Measurements from ENCODE around the gene ITPRIP. TPM values are rescaled to one million over a fixed set of nuclear protein-coding genes. Genes with fewer than 3 reads are reported as not detected.

Gene ITPRIP
- total RNA-seq, 1 experiment from 2014 or later: 24.8 TPM

DNA sequence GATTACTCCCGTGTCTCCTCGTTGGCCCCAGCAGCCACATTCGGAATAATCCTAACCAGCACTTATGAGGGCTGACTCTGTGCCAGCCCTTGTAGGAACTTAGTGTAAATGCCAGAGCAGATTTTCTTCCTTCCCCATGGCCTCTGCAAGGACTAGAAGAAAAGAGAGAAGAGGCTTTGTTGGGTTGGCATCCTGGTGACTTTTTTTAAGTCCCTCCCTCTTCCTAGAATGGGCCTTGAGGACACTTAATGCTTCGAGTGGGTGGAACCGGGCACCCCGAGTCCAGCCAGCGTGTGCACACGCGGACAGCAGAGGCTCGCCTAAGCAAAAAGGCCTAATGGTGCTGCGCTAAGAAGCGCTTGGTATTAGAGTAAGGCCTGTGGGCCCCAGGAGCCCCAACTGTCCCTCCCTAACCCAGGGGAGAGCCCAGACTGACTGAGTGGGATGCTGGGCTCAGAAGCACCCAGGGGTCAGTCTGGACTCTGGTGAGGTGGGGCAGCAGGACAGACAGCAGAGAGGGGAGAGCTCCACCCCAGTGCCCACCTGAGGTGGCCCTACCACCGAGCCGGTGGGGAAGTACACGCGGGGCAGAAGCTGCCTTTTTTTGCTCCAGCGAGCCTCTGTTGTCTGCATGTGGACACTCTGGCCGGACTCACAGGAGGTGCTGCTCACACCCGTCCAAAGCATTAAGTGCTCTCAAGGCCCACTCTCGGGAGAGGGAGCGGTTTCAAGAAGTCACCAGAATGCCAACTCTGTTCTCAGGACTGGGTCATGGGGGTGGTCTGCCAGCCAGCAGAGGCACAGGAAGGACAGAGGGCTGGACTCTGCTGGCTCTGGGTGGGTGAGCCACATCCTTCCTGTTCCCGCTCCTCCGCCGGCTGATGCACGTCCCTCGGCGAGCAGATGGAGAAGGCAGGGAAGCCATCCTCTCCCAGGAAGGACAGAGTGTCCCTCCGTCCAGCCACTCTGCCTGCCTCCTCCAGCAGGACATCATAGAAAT lies 12.5 kb downstream of the ITPRIP start:
- no TSS peak for BruUV-seq (replicated peaks)
- Histone ChIP-seq H3K9me3 (ENCODE audit: low read depth, low read length, poor library complexity, severe bottlenecking) (no peaks in the 10 kb centered on the region), H3K27ac (ENCODE audit: low read depth, low read length, poor library complexity, severe bottlenecking) (peak overlapping the region; percentile 48), H3K4me1 (ENCODE audit: insufficient read depth, low read length, poor library complexity, severe bottlenecking) (peaks cover 79% of the 10 kb centered on the region), H3K36me3 (ENCODE audit: insufficient read depth, low read length, poor library complexity, severe bottlenecking) (no peaks in the 10 kb centered on the region), H3K27me3 (replicated peaks; ENCODE audit: insufficient read depth, low read depth, low read length, poor library complexity) (no peaks in the 10 kb centered on the region), H3K4me3 (ENCODE audit: low read depth, low read length, poor library complexity, severe bottlenecking) (no peak overlapping the region)
- DNase-seq (ENCODE audit: low spot score): no peak
- intact Hi-C loops (cut with micrococcal nuclease; ENCODE audit: unreplicated experiment): no loop called here
- POLR2A ChIA-PET (ENCODE audit: low non-redundant PET): interaction anchor here (0.5 kb wide), 1 partner anchor 31 kb away, joined by 3 read pairs; no protein-coding TSS in a partner anchor
- CTCF ChIA-PET: no interaction called here
- TF ChIP-seq EZH2 (IDR thresholded peaks at IDR 0.05; ENCODE audit: borderline replicate concordance, low read depth, low read length, poor library complexity, severe bottlenecking) (no peak), CTCF (conservative IDR thresholded peaks at IDR 0.05; ENCODE audit: low read depth, low read length) (no peak)

- TF ChIP-seq EZH2 (IDR thresholded peaks at IDR 0.05; ENCODE audit: borderline replicate concordance, low read depth, low read length, poor library complexity, severe bottlenecking) (no peak), CTCF (conservative IDR thresholded peaks at IDR 0.05; ENCODE audit: low read depth, low read length) (no peak)
- no peak for DNase-seq (ENCODE audit: low spot score)
- Histone ChIP-seq H3K36me3 (ENCODE audit: insufficient read depth, low read length, poor library complexity, severe bottlenecking) (no peaks in the 10 kb centered on the region), H3K27me3 (replicated peaks; ENCODE audit: insufficient read depth, low read depth, low read length, poor library complexity) (no peaks in the 10 kb centered on the region), H3K4me3 (ENCODE audit: low read depth, low read length, poor library complexity, severe bottlenecking) (no peak overlapping the region), H3K27ac (ENCODE audit: low read depth, low read length, poor library complexity, severe bottlenecking) (peak overlapping the region; percentile 48), H3K9me3 (ENCODE audit: low read depth, low read length, poor library complexity, severe bottlenecking) (no peaks in the 10 kb centered on the region), H3K4me1 (ENCODE audit: insufficient read depth, low read length, poor library complexity, severe bottlenecking) (peaks cover 70% of the 10 kb centered on the region)
- no TSS peak for BruUV-seq (replicated peaks)
- ChIA-PET POLR2A (ENCODE audit: low non-redundant PET) (interaction anchor here (0.5 kb wide), 1 partner anchor 31 kb away, joined by 3 read pairs; no protein-coding TSS in a partner anchor), CTCF (no interaction called here)
- intact Hi-C loops (cut with micrococcal nuclease; ENCODE audit: unreplicated experiment): no loop called here
These were observed 13.3 kb downstream of the ITPRIP start for GRCh38 chr10:104324931-104325330.

DNA sequence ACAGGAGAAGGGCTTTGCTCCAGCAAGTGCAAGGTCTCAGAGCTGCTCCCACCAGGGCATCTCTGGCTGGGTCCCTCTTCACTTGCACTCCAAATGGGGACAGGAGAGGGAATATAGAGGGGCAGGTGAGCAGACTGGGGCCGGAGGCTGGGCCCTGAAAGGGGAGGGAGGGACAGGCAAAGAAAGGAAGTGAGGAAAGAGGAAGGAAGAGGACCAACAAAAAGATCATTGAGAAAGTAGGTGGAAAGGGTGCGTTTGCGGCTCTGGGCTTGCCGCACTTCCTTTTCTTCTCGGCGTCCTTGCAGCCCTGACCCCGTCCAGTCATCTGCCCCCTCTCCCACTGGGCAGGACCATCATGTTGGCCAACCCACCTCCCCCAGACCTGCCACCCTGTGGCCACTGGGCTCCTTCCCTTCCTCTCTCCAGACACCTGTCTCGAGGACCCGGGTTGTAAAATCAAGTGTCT lies 14.0 kb downstream of the ITPRIP start:
- peaks cover 64% of the 10 kb centered on the region for H3K4me1 ChIP-seq (ENCODE audit: insufficient read depth, low read length, poor library complexity, severe bottlenecking)
- no TSS peak for BruUV-seq (replicated peaks)
- intact Hi-C loops (cut with micrococcal nuclease; ENCODE audit: unreplicated experiment): no loop called here
- TF ChIP-seq EZH2 (IDR thresholded peaks at IDR 0.05; ENCODE audit: borderline replicate concordance, low read depth, low read length, poor library complexity, severe bottlenecking): no peak
- TF ChIP-seq CTCF (conservative IDR thresholded peaks at IDR 0.05; ENCODE audit: low read depth, low read length): no peak
- no peaks in the 10 kb centered on the region for H3K27me3 ChIP-seq (replicated peaks; ENCODE audit: insufficient read depth, low read depth, low read length, poor library complexity)
- DNase-seq (ENCODE audit: low spot score): no peak
- no peaks in the 10 kb centered on the region for H3K9me3 ChIP-seq (ENCODE audit: low read depth, low read length, poor library complexity, severe bottlenecking)
- ChIA-PET CTCF (no interaction called here), POLR2A (ENCODE audit: low non-redundant PET) (no interaction called here)
- H3K4me3 ChIP-seq (ENCODE audit: low read depth, low read length, poor library complexity, severe bottlenecking): no peak overlapping the region
- no peaks in the 10 kb centered on the region for H3K36me3 ChIP-seq (ENCODE audit: insufficient read depth, low read length, poor library complexity, severe bottlenecking)
- no peak overlapping the region for H3K27ac ChIP-seq (ENCODE audit: low read depth, low read length, poor library complexity, severe bottlenecking)
